Measurements from ENCODE around the gene SLC44A4. TPM values are rescaled to one million over a fixed set of nuclear protein-coding genes. Genes with fewer than 3 reads are reported as not detected.

SLC44A4 gene
- total and polyA plus RNA-seq, 9 of the 15 experiments (the other 6 are each of a cell fraction or from before 2014, with no cell fraction given) = 7.9 to 18.6 (median 11.2) TPM

DNA sequence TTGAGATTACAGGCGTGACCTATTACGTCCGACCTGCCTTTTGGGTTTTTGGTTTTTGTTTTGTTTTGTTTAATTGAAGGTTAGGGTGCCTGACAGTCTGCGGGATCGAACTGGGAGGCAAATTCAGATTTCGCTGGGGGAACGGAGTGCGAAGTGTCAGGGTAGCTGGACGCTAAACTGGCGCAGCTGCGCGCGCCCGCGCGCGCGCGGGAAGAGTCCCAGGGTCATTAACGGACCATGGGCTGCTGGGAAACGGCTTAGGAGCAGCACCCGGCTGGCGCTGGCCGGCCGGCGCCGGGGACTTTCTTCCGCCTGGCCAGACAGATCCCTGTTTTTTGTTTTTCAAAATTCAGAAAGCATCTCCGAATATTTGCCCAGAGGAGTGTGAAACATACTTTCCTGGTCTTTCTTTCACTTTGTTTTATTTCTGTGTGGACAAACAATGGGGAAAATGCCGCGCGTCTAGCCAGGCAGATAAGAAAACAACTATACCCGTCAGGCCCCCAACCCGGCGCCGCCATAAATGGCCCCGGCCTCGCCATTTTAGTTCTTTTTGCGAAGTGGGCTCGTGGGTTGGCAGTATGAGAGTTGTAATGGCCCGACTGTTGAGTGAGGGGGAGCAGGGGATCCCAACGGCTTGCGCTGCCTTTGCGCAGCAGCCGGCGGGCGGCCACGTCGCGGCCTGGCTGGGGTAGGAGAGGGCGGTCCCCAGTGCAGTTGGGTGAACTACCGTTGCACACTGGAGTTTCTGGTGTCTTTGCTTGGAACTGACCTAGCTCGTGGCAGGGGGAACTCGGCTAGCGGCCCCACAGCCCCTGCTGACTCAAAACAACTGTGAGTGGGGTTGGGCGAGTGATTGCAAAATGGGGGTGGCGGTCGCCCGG lies 44.2 kb downstream of the SLC44A4 start (continued):
- TF ChIP-seq, protein P1, sequence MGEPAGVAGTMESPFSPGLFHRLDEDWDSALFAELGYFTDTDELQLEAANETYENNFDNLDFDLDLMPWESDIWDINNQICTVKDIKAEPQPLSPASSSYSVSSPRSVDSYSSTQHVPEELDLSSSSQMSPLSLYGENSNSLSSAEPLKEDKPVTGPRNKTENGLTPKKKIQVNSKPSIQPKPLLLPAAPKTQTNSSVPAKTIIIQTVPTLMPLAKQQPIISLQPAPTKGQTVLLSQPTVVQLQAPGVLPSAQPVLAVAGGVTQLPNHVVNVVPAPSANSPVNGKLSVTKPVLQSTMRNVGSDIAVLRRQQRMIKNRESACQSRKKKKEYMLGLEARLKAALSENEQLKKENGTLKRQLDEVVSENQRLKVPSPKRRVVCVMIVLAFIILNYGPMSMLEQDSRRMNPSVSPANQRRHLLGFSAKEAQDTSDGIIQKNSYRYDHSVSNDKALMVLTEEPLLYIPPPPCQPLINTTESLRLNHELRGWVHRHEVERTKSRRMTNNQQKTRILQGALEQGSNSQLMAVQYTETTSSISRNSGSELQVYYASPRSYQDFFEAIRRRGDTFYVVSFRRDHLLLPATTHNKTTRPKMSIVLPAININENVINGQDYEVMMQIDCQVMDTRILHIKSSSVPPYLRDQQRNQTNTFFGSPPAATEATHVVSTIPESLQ (CRISPR knock-in tag; IDR thresholded peaks at IDR 0.05) = peak; percentile 98
- TF ChIP-seq ERF (CRISPR knock-in tag; IDR thresholded peaks at IDR 0.05) (peak; percentile 93), MECOM (CRISPR knock-in tag; IDR thresholded peaks at IDR 0.05) (peak; percentile 75), ZNF23 (CRISPR knock-in tag; IDR thresholded peaks at IDR 0.05) (peak; percentile 50; the same call in 1 of the 2 replicates), ZNF133 (CRISPR knock-in tag; IDR thresholded peaks at IDR 0.05) (peak; percentile 66; the same call in 1 of the 2 replicates), ZC3H4 (CRISPR knock-in tag; IDR thresholded peaks at IDR 0.05; ENCODE audit: borderline replicate concordance) (peak; percentile 69), ZNF76 (CRISPR knock-in tag; IDR thresholded peaks at IDR 0.05; ENCODE audit: borderline replicate concordance) (peak; percentile 94), HNRNPH1 (optimal IDR thresholded peaks at IDR 0.05; ENCODE audit: low read depth, low read length) (peak; percentile 70)
- TF ChIP-seq, protein P2, sequence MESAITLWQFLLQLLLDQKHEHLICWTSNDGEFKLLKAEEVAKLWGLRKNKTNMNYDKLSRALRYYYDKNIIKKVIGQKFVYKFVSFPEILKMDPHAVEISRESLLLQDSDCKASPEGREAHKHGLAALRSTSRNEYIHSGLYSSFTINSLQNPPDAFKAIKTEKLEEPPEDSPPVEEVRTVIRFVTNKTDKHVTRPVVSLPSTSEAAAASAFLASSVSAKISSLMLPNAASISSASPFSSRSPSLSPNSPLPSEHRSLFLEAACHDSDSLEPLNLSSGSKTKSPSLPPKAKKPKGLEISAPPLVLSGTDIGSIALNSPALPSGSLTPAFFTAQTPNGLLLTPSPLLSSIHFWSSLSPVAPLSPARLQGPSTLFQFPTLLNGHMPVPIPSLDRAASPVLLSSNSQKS (CRISPR knock-in tag; IDR thresholded peaks at IDR 0.05) = peak; percentile 73; the same call in 1 of the 2 replicates
- TF ChIP-seq, protein P3, sequence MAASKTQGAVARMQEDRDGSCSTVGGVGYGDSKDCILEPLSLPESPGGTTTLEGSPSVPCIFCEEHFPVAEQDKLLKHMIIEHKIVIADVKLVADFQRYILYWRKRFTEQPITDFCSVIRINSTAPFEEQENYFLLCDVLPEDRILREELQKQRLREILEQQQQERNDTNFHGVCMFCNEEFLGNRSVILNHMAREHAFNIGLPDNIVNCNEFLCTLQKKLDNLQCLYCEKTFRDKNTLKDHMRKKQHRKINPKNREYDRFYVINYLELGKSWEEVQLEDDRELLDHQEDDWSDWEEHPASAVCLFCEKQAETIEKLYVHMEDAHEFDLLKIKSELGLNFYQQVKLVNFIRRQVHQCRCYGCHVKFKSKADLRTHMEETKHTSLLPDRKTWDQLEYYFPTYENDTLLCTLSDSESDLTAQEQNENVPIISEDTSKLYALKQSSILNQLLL (CRISPR knock-in tag; IDR thresholded peaks at IDR 0.05; ENCODE audit: borderline replicate concordance) = no peak
- TF ChIP-seq, protein P4, sequence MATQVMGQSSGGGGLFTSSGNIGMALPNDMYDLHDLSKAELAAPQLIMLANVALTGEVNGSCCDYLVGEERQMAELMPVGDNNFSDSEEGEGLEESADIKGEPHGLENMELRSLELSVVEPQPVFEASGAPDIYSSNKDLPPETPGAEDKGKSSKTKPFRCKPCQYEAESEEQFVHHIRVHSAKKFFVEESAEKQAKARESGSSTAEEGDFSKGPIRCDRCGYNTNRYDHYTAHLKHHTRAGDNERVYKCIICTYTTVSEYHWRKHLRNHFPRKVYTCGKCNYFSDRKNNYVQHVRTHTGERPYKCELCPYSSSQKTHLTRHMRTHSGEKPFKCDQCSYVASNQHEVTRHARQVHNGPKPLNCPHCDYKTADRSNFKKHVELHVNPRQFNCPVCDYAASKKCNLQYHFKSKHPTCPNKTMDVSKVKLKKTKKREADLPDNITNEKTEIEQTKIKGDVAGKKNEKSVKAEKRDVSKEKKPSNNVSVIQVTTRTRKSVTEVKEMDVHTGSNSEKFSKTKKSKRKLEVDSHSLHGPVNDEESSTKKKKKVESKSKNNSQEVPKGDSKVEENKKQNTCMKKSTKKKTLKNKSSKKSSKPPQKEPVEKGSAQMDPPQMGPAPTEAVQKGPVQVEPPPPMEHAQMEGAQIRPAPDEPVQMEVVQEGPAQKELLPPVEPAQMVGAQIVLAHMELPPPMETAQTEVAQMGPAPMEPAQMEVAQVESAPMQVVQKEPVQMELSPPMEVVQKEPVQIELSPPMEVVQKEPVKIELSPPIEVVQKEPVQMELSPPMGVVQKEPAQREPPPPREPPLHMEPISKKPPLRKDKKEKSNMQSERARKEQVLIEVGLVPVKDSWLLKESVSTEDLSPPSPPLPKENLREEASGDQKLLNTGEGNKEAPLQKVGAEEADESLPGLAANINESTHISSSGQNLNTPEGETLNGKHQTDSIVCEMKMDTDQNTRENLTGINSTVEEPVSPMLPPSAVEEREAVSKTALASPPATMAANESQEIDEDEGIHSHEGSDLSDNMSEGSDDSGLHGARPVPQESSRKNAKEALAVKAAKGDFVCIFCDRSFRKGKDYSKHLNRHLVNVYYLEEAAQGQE (IDR thresholded peaks at IDR 0.05; ENCODE audit: borderline replicate concordance) = peak; percentile 100
- TF ChIP-seq, protein P4 (CRISPR knock-in tag; IDR thresholded peaks at IDR 0.05; ENCODE audit: low read depth) = peak; percentile 73
